H1 (cell line): Measurements from ENCODE around the gene BPGM. TPM values are rescaled to one million over a fixed set of nuclear protein-coding genes. Genes with fewer than 3 reads are reported as not detected.

Experiments
- CTCF ChIA-PET: fragments of 300-600 bp; sonication (Branson Sonifier 250); formaldehyde crosslinking; loops from one replicate; lab custom pipeline; 2021; ENCODE audit not compliant: partially characterized antibody; lab: Charles Lee
- POLR2A ChIA-PET: fragments of 300-600 bp; sonication (Branson Sonifier 250); formaldehyde crosslinking; loops from one replicate; lab custom pipeline; 2021; ENCODE audit warnings: inconsistent platforms; ENCODE audit not compliant: partially characterized antibody; lab: Charles Lee
- DNase-seq, 2 experiments: peaks; one replicate each; pipeline versions ENCODE4 v3.0.0 to v3.0.0-alpha.2; 2010 to 2022; ENCODE audit warnings: low spot score in 2 of 2, low read depth in 1 of 2, mixed read lengths in 1 of 2
- FAIRE-seq: peaks from 2 replicates; lab custom pipeline; 2011; peaks lifted over from hg19 to GRCh38; lab: Jason Lieb, UNC
- H2AFZ ChIP-seq: 2 replicates; pipeline ENCODE4 v1.8.1; 2012; ENCODE audit warnings: low read length, inconsistent platforms
- H2AK5ac ChIP-seq: 2 replicates; pipeline ENCODE4 v1.6.1; 2013; ENCODE audit warnings: low read depth, low read length
- H2BK120ac ChIP-seq: replicated peaks from 2 replicates; pipeline ENCODE3; 2013; ENCODE audit warnings: low read depth, low read length, inconsistent platforms
- H2BK12ac ChIP-seq: 2 replicates; pipeline ENCODE4 v1.6.1; 2013; ENCODE audit warnings: low read depth, low read length
- H2BK15ac ChIP-seq: 2 replicates; pipeline ENCODE4 v1.6.1; 2013; ENCODE audit warnings: low read length
- H2BK20ac ChIP-seq: 2 replicates; pipeline ENCODE4 v1.6.1; 2013; ENCODE audit warnings: low read length
- H2BK5ac ChIP-seq: 2 replicates; pipeline ENCODE4 v1.6.1; 2013; ENCODE audit warnings: low read depth, low read length
- H3K14ac ChIP-seq: 2 replicates; pipeline ENCODE4 v1.6.1; 2013; ENCODE audit warnings: inconsistent platforms; ENCODE audit not compliant: insufficient read length
- H3K18ac ChIP-seq: 2 replicates; pipeline ENCODE4 v1.6.1; 2013; ENCODE audit warnings: low read length; ENCODE audit errors: extremely low read depth
- H3K23ac ChIP-seq: 2 replicates; pipeline ENCODE4 v1.6.1; 2013; ENCODE audit warnings: inconsistent platforms; ENCODE audit not compliant: insufficient read length
- H3K23me2 ChIP-seq: 2 replicates; pipeline ENCODE4 v1.6.1; 2013; ENCODE audit warnings: low read depth, low read length
- H3K27ac ChIP-seq: 2 replicates; pipeline ENCODE4 v1.6.1; 2011; ENCODE audit warnings: low read depth, low read length, inconsistent platforms
- H3K27me3 ChIP-seq, 4 experiments: replicated peaks in 1 of 4; 1 replicate in 1 of 4; 2 replicates in 3 of 4; pipeline versions ENCODE4 v1.6.1 to v1.8.1; 2011 to 2013; ENCODE audit warnings: low read length in 3 of 4, mild to moderate bottlenecking in 3 of 4, inconsistent platforms in 2 of 4, mixed read lengths in 2 of 4, moderate library complexity in 1 of 4; ENCODE audit not compliant: control insufficient read depth in 3 of 4, insufficient read depth in 3 of 4; ENCODE audit errors: extremely low read depth in 1 of 4
- H3K36me3 ChIP-seq, 4 experiments: 2 replicates each; pipeline versions ENCODE4 v1.6.1 to v1.8.1; 2011 to 2013; ENCODE audit warnings: mild to moderate bottlenecking in 4 of 4, low read length in 3 of 4, moderate library complexity in 2 of 4, control low read depth in 1 of 4, inconsistent platforms in 1 of 4; ENCODE audit not compliant: insufficient read depth in 4 of 4, control insufficient read depth in 2 of 4
- H3K4ac ChIP-seq: replicated peaks from 2 replicates; pipeline ENCODE3; 2013; ENCODE audit warnings: low read length, low read depth, mixed read lengths, inconsistent platforms; ENCODE audit not compliant: insufficient read length
- H3K4me1 ChIP-seq, 4 experiments: replicated peaks in 1 of 4; 1 replicate in 1 of 4; 2 replicates in 3 of 4; pipeline versions ENCODE4 v1.6.1 to v1.8.1; 2011 to 2013; ENCODE audit warnings: low read length in 3 of 4, inconsistent platforms in 2 of 4, mixed read lengths in 1 of 4; ENCODE audit not compliant: insufficient read depth in 4 of 4, control insufficient read depth in 3 of 4
- H3K4me2 ChIP-seq, 2 experiments: 2 replicates each; pipeline versions ENCODE4 v1.6.1 to v1.8.1; 2011 to 2013; ENCODE audit warnings: low read depth in 2 of 2, low read length in 2 of 2, control low read depth in 1 of 2, inconsistent platforms in 1 of 2, mild to moderate bottlenecking in 1 of 2; ENCODE audit not compliant: insufficient read depth in 1 of 2
- H3K4me3 ChIP-seq, 4 experiments: fragments of 200-600, 300-600 bp in 1 of 4; sonication (generic), shearing (Covaris generic), sonication (Bioruptor Twin) in 1 of 4; 2 replicates each; pipeline versions ENCODE4 v1.5.1 to v1.8.1; 2011 to 2016; ENCODE audit warnings: low read length in 4 of 4, low read depth in 3 of 4, control low read depth in 2 of 4, inconsistent platforms in 2 of 4, mild to moderate bottlenecking in 2 of 4, mixed read lengths in 1 of 4, moderate library complexity in 1 of 4; ENCODE audit not compliant: insufficient read depth in 2 of 4; ENCODE audit errors: extremely low read depth in 1 of 4
- H3K56ac ChIP-seq: replicated peaks from 2 replicates; pipeline ENCODE3; 2013; ENCODE audit warnings: low read depth, mild to moderate bottlenecking, mixed read lengths, low read length, inconsistent platforms; ENCODE audit not compliant: insufficient read length
- H3K79me1 ChIP-seq: 2 replicates; pipeline ENCODE4 v1.6.1; 2013; ENCODE audit warnings: low read depth, low read length, control low read depth
- H3K79me2 ChIP-seq, 2 experiments: 2 replicates each; pipeline versions ENCODE4 v1.6.1 to v1.8.1; 2012 to 2013; ENCODE audit warnings: low read length in 2 of 2, mild to moderate bottlenecking in 2 of 2, inconsistent platforms in 1 of 2; ENCODE audit not compliant: insufficient read depth in 2 of 2, control insufficient read depth in 1 of 2
- H3K9ac ChIP-seq, 4 experiments: replicated peaks in 1 of 4; 1 replicate in 1 of 4; 2 replicates in 3 of 4; pipeline versions ENCODE4 v1.6.1 to v1.8.1; 2011 to 2013; ENCODE audit warnings: low read depth in 3 of 4, low read length in 3 of 4, control low read depth in 2 of 4, mild to moderate bottlenecking in 2 of 4, moderate library complexity in 2 of 4, inconsistent platforms in 1 of 4; ENCODE audit errors: extremely low read depth in 1 of 4
- H3K9me3 ChIP-seq, 2 experiments: 2 replicates each; pipeline versions ENCODE4 v1.6.1 to v1.8.1; 2012 to 2013; ENCODE audit warnings: mild to moderate bottlenecking in 2 of 2, moderate library complexity in 2 of 2, control low read depth in 1 of 2, inconsistent platforms in 1 of 2, low read depth in 1 of 2, low read length in 1 of 2, mixed read lengths in 1 of 2; ENCODE audit not compliant: insufficient read depth in 2 of 2
- H4K20me1 ChIP-seq, 2 experiments: replicated peaks in 1 of 2; 2 replicates each; pipeline versions ENCODE3 to v1.8.1; 2011 to 2013; ENCODE audit warnings: inconsistent platforms in 2 of 2, low read length in 2 of 2, mild to moderate bottlenecking in 1 of 2; ENCODE audit not compliant: insufficient read depth in 2 of 2, control insufficient read depth in 1 of 2
- H4K5ac ChIP-seq: 2 replicates; pipeline ENCODE4 v1.6.1; 2013; ENCODE audit warnings: low read length, low read depth, mixed read lengths, inconsistent platforms; ENCODE audit not compliant: insufficient read length
- H4K8ac ChIP-seq: 2 replicates; pipeline ENCODE4 v1.8.0; 2013; ENCODE audit warnings: mild to moderate bottlenecking, moderate library complexity, low read length, inconsistent platforms; ENCODE audit not compliant: insufficient read depth; ENCODE audit errors: extremely low read depth
- H4K91ac ChIP-seq: replicated peaks from 2 replicates; pipeline ENCODE3; 2013; ENCODE audit warnings: low read length, mixed read lengths, inconsistent platforms; ENCODE audit not compliant: insufficient read length
- CEBPB ChIP-seq: IDR thresholded peaks from 2 replicates; pipeline ENCODE4 v1.6.1; 2012; ENCODE audit warnings: low read depth, low read length
- EP300 ChIP-seq, 2 experiments: IDR thresholded peaks; 1 replicate in 1 of 2; 2 replicates in 1 of 2; pipeline ENCODE4 v1.6.1; 2011 to 2012; ENCODE audit warnings: low read depth in 2 of 2, low read length in 2 of 2, mild to moderate bottlenecking in 2 of 2, borderline replicate concordance in 1 of 2, inconsistent platforms in 1 of 2, moderate library complexity in 1 of 2
- FOSL1 ChIP-seq: IDR thresholded peaks from 2 replicates; pipeline ENCODE4 v1.6.1; 2011; ENCODE audit warnings: mild to moderate bottlenecking, low read depth, low read length, moderate library complexity; ENCODE audit not compliant: insufficient read depth
- POLR2AphosphoS5 ChIP-seq: IDR thresholded peaks from 2 replicates; pipeline ENCODE4 v1.6.1; 2011; ENCODE audit warnings: low read depth, low read length
- POU5F1 ChIP-seq: IDR thresholded peaks from 2 replicates; pipeline ENCODE4 v1.6.1; 2011; ENCODE audit warnings: low read depth, mild to moderate bottlenecking, low read length, moderate library complexity
- SP1 ChIP-seq: IDR thresholded peaks from 2 replicates; pipeline ENCODE4 v1.6.1; 2011; ENCODE audit warnings: low read depth, low read length
- TAF1 ChIP-seq: IDR thresholded peaks from 2 replicates; pipeline ENCODE4 v1.6.1; 2011; ENCODE audit warnings: mild to moderate bottlenecking, low read depth, low read length
- WGBS, 2 experiments: shearing (Covaris generic) in 1 of 2; methylation state at CpG; one replicate each; pipeline versions ENCODE4 v1.1.6 to v1.1.7; 2013 to 2015; ENCODE audit warnings: low lambda C conversion rate in 2 of 2, mixed read lengths in 2 of 2, inconsistent platforms in 1 of 2, low coverage in 1 of 2, missing lambda C conversion rate in 1 of 2; ENCODE audit not compliant: insufficient replicate concordance in 2 of 2, insufficient coverage in 1 of 2, insufficient read length in 1 of 2; ENCODE audit errors: extremely low coverage in 1 of 2, missing lambda C conversion rate in 1 of 2; 5-methylcytosine and 5-hydroxymethylcytosine counted together
- polyA plus RNA-seq, 7 experiments: library from polyadenylated mRNA; depleted of rRNA in 3 of 7; stranded (reverse) in 5 of 7; unstranded in 2 of 7; fragments of >200 nt in 5 of 7; fragments of 200-250 nt in 2 of 7; gene quantifications; 1 replicate in 5 of 7; 2 replicates in 1 of 7; 4 replicates in 1 of 7; pipeline versions ENCODE4 v1.2.1 to v1.2.3, GENCODE V29; 2011 to 2013; ENCODE audit warnings: missing spikeins in 2 of 7, mixed read lengths in 2 of 7
- total RNA-seq: library from RNA; stranded (reverse); fragmentation: NEBNext Ultra II Directional; extraction: Animal tissue kit (Norgen Biotek cat#: 25700); gene quantifications from 2 replicates; pipeline ENCODE4 v1.2.1, GENCODE V29; 2021

The BPGM gene
- total and polyA plus RNA-seq, 2 of the 8 experiments (the other 6 are each of a cell fraction or from before 2014, with no cell fraction given): 9.7 to 15.3 TPM

DNA sequence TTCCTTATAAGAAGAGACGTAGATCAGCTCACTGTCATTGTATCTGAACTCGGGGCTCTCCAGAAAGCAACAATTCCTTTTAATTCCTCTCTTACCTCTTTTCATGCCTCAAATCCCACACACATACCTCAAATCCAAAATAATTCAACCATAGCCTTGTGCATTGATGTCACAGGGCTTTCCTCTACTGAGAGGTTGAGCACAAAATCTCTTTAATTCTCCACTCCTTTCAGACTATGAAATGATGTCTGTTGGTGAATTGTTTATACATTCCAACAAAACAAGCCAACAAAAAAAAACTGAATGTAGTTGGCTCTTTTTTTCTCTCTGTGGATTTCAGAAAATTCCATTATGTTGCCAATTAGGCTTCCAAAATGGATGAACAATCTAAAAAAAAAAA lies 53.2 kb downstream of the BPGM start:
- TF ChIP-seq CEBPB: no peak
- TF ChIP-seq TAF1: no peak
- TF ChIP-seq POU5F1: no peak
- no peak for TF ChIP-seq EP300 (IDR thresholded peaks at IDR 0.05; ENCODE audit: borderline replicate concordance in 1 of 2, low read depth in 2 of 2, low read length in 2 of 2)
- TF ChIP-seq SP1: no peak
- TF ChIP-seq POLR2AphosphoS5: no peak
- TF ChIP-seq FOSL1: no peak
- TF ChIP-seq, all 59 proteins: peak for 0
- no peak overlapping the region for H3K27ac ChIP-seq
- WGBS, 2 experiments: 97% methylated on average over 2 of the region's 2 CpGs; no CpG with 5 or more reads in 1 of the 2 experiments
- no peak overlapping the region for H2BK15ac ChIP-seq
- no peak overlapping the region for H4K8ac ChIP-seq
- H4K20me1 ChIP-seq: no peaks in the 10 kb centered on the region
- H4K91ac ChIP-seq: no peak overlapping the region
- no peak overlapping the region for H2BK5ac ChIP-seq
- H3K4me1 ChIP-seq: peaks cover 0 to 7% (median 4%) of the 10 kb centered on the region in 4 experiments; a peak in 3 of 7 replicates
- no peak overlapping the region for H2BK12ac ChIP-seq
- no peak overlapping the region for H3K4me3 ChIP-seq
- no peaks in the 10 kb centered on the region for H3K9me3 ChIP-seq
- H3K23ac ChIP-seq: no peak overlapping the region
- ChIA-PET POLR2A (no interaction called here), CTCF (interaction anchor here (0.9 to 6.8 kb wide), 8 partner anchors 10 to 67 kb away, joined by 3 to 82 read pairs (median 8); no protein-coding TSS in a partner anchor)
- no peak overlapping the region for H3K18ac ChIP-seq
- H3K27me3 ChIP-seq: no peaks in the 10 kb centered on the region
- DNase-seq (no peak), FAIRE-seq (no peak)
- H2BK120ac ChIP-seq: no peak overlapping the region
- H2BK20ac ChIP-seq: no peak overlapping the region
- peak overlapping the region; percentile 75; the same call in 1 of the 2 replicates for H2AFZ ChIP-seq
- no peak overlapping the region for H3K56ac ChIP-seq
- H3K4ac ChIP-seq: no peak overlapping the region
- no peak overlapping the region for H4K5ac ChIP-seq
- no peak overlapping the region for H3K9ac ChIP-seq
- no peak overlapping the region for H3K4me2 ChIP-seq
- H3K14ac ChIP-seq: no peak overlapping the region
- no peaks in the 10 kb centered on the region for H3K36me3 ChIP-seq
- H2AK5ac ChIP-seq: no peak overlapping the region
- no peaks in the 10 kb centered on the region for H3K23me2 ChIP-seq
- H3K79me1 ChIP-seq: no peaks in the 10 kb centered on the region
- H3K79me2 ChIP-seq: no peaks in the 10 kb centered on the region
